ENCODE data around the gene PTPRG. TPM values are rescaled to one million over a fixed set of nuclear protein-coding genes. Genes with fewer than 3 reads are reported as not detected.

The PTPRG gene
- total and polyA plus RNA-seq, 2 donors (not counting 1 experiment from before 2014, with no cell fraction given) = 67.0 to 97.9 TPM

- no peak for DNase-seq (ENCODE audit: low read depth in 2 of 2)
- Histone ChIP-seq H3K4me3 (replicated peaks in 1 of 4; ENCODE audit: control extremely low read depth in 1 of 4, insufficient read depth in 1 of 4, low read depth in 3 of 4, low read length in 4 of 4) (no peak overlapping the region), H3K36me3 (ENCODE audit: control insufficient read depth, insufficient read depth, low read length) (no peaks in the 10 kb centered on the region), H3K9ac (ENCODE audit: insufficient read depth, low read length) (no peak overlapping the region), H3K79me2 (ENCODE audit: control insufficient read depth, insufficient read depth, low read length) (no peaks in the 10 kb centered on the region), H3K27ac (ENCODE audit: insufficient read depth, low read length) (no peak overlapping the region), H4K20me1 (ENCODE audit: control insufficient read depth, extremely low read depth, insufficient read depth, low read length) (no peaks in the 10 kb centered on the region), H3K4me1 (ENCODE audit: control insufficient read depth, extremely low read depth, insufficient read depth, low read length) (no peaks in the 10 kb centered on the region), H2AFZ (ENCODE audit: low read length) (no peak overlapping the region), H3K27me3 (ENCODE audit: control insufficient read depth, insufficient read depth, low read length) (no peaks in the 10 kb centered on the region), H3K9me3 (ENCODE audit: control insufficient read depth, insufficient read depth, low read depth, low read length) (no peaks in the 10 kb centered on the region), H3K4me2 (ENCODE audit: extremely low read depth, insufficient read depth, low read length) (no peak overlapping the region)
- TF ChIP-seq CTCF (conservative IDR thresholded peaks at IDR 0.05 in 1 of 2, IDR thresholded peaks at IDR 0.05 in 1 of 2; ENCODE audit: low read depth in 1 of 2, low read length in 2 of 2) (no peak), EZH2 (IDR thresholded peaks at IDR 0.05; ENCODE audit: low read length, missing control alignments) (no peak)
Observed at GRCh38 chr3:62237286-62237948, 676.0 kb downstream of the PTPRG start.

- TF ChIP-seq EZH2 (IDR thresholded peaks at IDR 0.05; ENCODE audit: low read length, missing control alignments) (no peak), CTCF (conservative IDR thresholded peaks at IDR 0.05 in 1 of 2, IDR thresholded peaks at IDR 0.05 in 1 of 2; ENCODE audit: low read depth in 1 of 2, low read length in 2 of 2) (no peak)
- no peak overlapping the region for H3K4me3 ChIP-seq (replicated peaks in 1 of 4; ENCODE audit: control extremely low read depth in 1 of 4, insufficient read depth in 1 of 4, low read depth in 3 of 4, low read length in 4 of 4)
- no peaks in the 10 kb centered on the region for H3K27me3 ChIP-seq (ENCODE audit: control insufficient read depth, insufficient read depth, low read length)
- H3K79me2 ChIP-seq (ENCODE audit: control insufficient read depth, insufficient read depth, low read length) = no peaks in the 10 kb centered on the region
- H4K20me1 ChIP-seq (ENCODE audit: control insufficient read depth, extremely low read depth, insufficient read depth, low read length) = no peaks in the 10 kb centered on the region
- no peak overlapping the region for H3K4me2 ChIP-seq (ENCODE audit: extremely low read depth, insufficient read depth, low read length)
- H3K9ac ChIP-seq (ENCODE audit: insufficient read depth, low read length) = no peak overlapping the region
- no peaks in the 10 kb centered on the region for H3K4me1 ChIP-seq (ENCODE audit: control insufficient read depth, extremely low read depth, insufficient read depth, low read length)
- DNase-seq (ENCODE audit: low read depth in 2 of 2) = no peak
- no peak overlapping the region for H3K27ac ChIP-seq (ENCODE audit: insufficient read depth, low read length)
- H2AFZ ChIP-seq (ENCODE audit: low read length) = no peak overlapping the region
- no peaks in the 10 kb centered on the region for H3K36me3 ChIP-seq (ENCODE audit: control insufficient read depth, insufficient read depth, low read length)
- no peaks in the 10 kb centered on the region for H3K9me3 ChIP-seq (ENCODE audit: control insufficient read depth, insufficient read depth, low read depth, low read length)
Observed at GRCh38 chr3:62238003-62238402, 676.6 kb downstream of the PTPRG start.

- TF ChIP-seq EZH2 (IDR thresholded peaks at IDR 0.05; ENCODE audit: low read length, missing control alignments) (no peak), CTCF (conservative IDR thresholded peaks at IDR 0.05 in 1 of 2, IDR thresholded peaks at IDR 0.05 in 1 of 2; ENCODE audit: low read depth in 1 of 2, low read length in 2 of 2) (no peak)
- no peak for DNase-seq (ENCODE audit: low read depth in 2 of 2)
Observed at GRCh38 chr3:62238431-62238830, 677.1 kb downstream of the PTPRG start.

More at GRCh38 chr3:62238431-62238830, 677.1 kb downstream of the PTPRG start:
- Histone ChIP-seq H3K27ac (ENCODE audit: insufficient read depth, low read length) (no peak overlapping the region), H3K9ac (ENCODE audit: insufficient read depth, low read length) (no peak overlapping the region), H3K4me3 (replicated peaks in 1 of 4; ENCODE audit: control extremely low read depth in 1 of 4, insufficient read depth in 1 of 4, low read depth in 3 of 4, low read length in 4 of 4) (no peak overlapping the region), H3K79me2 (ENCODE audit: control insufficient read depth, insufficient read depth, low read length) (no peaks in the 10 kb centered on the region), H2AFZ (ENCODE audit: low read length) (no peak overlapping the region), H3K9me3 (ENCODE audit: control insufficient read depth, insufficient read depth, low read depth, low read length) (no peaks in the 10 kb centered on the region), H3K36me3 (ENCODE audit: control insufficient read depth, insufficient read depth, low read length) (no peaks in the 10 kb centered on the region), H3K4me2 (ENCODE audit: extremely low read depth, insufficient read depth, low read length) (no peak overlapping the region), H3K4me1 (ENCODE audit: control insufficient read depth, extremely low read depth, insufficient read depth, low read length) (no peaks in the 10 kb centered on the region), H4K20me1 (ENCODE audit: control insufficient read depth, extremely low read depth, insufficient read depth, low read length) (no peaks in the 10 kb centered on the region), H3K27me3 (ENCODE audit: control insufficient read depth, insufficient read depth, low read length) (no peaks in the 10 kb centered on the region)
